ENCODE results near the gene CLEC7A.

The CLEC7A gene

DNA sequence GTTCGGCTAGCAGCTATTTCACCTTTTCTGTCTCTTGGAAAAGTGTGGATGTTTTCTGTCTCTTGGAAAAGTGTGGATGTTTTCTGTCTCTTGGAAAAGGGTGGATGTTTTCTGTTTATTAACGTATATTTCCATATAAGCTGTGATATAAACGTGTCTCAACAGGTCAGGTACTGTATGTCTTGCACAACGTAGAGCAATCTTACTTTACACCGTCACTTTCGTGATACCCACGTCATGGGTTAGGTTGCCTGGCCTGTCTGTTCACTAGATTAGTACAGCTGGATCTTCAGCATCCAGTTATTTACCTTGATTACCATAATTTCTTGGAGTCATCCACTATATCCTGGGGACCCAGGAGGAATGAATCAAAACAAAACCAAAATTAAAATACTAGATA is 14.1 kb downstream of the CLEC7A start:
- H3K27ac ChIP-seq (replicated peaks) = no peak overlapping the region
- H3K4me3 ChIP-seq (replicated peaks; ENCODE audit: insufficient read depth, low read length) = no peak overlapping the region
- no peaks in the 10 kb centered on the region for H3K27me3 ChIP-seq (ENCODE audit: insufficient read depth, poor library complexity, severe bottlenecking)
- no peak for DNase-seq (ENCODE audit: low read depth in 1 of 2, low spot score in 1 of 2)
- TF ChIP-seq SPI1 (IDR thresholded peaks at IDR 0.05; ENCODE audit: borderline replicate concordance, low read depth) (no peak), POLR2AphosphoS5 (IDR thresholded peaks at IDR 0.05; ENCODE audit: low read depth) (no peak), GABPA (IDR thresholded peaks at IDR 0.05; ENCODE audit: low read depth) (no peak)
- TF ChIP-seq, protein P1, sequence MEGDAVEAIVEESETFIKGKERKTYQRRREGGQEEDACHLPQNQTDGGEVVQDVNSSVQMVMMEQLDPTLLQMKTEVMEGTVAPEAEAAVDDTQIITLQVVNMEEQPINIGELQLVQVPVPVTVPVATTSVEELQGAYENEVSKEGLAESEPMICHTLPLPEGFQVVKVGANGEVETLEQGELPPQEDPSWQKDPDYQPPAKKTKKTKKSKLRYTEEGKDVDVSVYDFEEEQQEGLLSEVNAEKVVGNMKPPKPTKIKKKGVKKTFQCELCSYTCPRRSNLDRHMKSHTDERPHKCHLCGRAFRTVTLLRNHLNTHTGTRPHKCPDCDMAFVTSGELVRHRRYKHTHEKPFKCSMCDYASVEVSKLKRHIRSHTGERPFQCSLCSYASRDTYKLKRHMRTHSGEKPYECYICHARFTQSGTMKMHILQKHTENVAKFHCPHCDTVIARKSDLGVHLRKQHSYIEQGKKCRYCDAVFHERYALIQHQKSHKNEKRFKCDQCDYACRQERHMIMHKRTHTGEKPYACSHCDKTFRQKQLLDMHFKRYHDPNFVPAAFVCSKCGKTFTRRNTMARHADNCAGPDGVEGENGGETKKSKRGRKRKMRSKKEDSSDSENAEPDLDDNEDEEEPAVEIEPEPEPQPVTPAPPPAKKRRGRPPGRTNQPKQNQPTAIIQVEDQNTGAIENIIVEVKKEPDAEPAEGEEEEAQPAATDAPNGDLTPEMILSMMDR (IDR thresholded peaks at IDR 0.05; ENCODE audit: insufficient read depth, low read length) = no peak
- TF ChIP-seq, protein P2, sequence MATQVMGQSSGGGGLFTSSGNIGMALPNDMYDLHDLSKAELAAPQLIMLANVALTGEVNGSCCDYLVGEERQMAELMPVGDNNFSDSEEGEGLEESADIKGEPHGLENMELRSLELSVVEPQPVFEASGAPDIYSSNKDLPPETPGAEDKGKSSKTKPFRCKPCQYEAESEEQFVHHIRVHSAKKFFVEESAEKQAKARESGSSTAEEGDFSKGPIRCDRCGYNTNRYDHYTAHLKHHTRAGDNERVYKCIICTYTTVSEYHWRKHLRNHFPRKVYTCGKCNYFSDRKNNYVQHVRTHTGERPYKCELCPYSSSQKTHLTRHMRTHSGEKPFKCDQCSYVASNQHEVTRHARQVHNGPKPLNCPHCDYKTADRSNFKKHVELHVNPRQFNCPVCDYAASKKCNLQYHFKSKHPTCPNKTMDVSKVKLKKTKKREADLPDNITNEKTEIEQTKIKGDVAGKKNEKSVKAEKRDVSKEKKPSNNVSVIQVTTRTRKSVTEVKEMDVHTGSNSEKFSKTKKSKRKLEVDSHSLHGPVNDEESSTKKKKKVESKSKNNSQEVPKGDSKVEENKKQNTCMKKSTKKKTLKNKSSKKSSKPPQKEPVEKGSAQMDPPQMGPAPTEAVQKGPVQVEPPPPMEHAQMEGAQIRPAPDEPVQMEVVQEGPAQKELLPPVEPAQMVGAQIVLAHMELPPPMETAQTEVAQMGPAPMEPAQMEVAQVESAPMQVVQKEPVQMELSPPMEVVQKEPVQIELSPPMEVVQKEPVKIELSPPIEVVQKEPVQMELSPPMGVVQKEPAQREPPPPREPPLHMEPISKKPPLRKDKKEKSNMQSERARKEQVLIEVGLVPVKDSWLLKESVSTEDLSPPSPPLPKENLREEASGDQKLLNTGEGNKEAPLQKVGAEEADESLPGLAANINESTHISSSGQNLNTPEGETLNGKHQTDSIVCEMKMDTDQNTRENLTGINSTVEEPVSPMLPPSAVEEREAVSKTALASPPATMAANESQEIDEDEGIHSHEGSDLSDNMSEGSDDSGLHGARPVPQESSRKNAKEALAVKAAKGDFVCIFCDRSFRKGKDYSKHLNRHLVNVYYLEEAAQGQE (IDR thresholded peaks at IDR 0.05; ENCODE audit: insufficient replicate concordance, low read depth) = no peak

DNA sequence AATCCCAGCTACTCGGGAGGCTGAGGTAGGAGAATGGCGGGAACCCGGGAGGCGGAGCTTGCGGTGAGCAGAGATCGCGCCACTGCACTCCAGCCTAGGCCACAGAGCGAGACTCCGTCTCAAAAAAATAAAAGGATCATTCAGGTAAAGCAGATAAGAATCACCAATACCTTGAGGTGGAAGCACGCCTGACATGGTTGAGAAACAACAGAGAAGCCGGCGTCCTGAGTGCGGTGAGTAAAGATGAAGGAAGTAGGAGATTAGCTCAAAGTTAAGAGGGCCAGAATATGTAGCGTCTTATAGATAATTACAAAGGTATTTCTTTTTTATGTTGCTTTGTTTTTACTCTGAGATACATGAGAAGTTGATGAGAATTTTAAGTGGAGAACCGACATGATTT is 14.7 kb downstream of the CLEC7A start:
- DNase-seq (ENCODE audit: low read depth in 1 of 2, low spot score in 1 of 2) = no peak
- Histone ChIP-seq H3K27ac (replicated peaks) (no peak overlapping the region), H3K4me3 (replicated peaks; ENCODE audit: insufficient read depth, low read length) (no peak overlapping the region), H3K27me3 (ENCODE audit: insufficient read depth, poor library complexity, severe bottlenecking) (no peaks in the 10 kb centered on the region)
- TF ChIP-seq, protein P1 (IDR thresholded peaks at IDR 0.05; ENCODE audit: insufficient read depth, low read length) = no peak
- TF ChIP-seq, protein P2 (IDR thresholded peaks at IDR 0.05; ENCODE audit: insufficient replicate concordance, low read depth) = no peak

- no peaks in the 10 kb centered on the region for H3K27me3 ChIP-seq (ENCODE audit: insufficient read depth, poor library complexity, severe bottlenecking)
- no peak overlapping the region for H3K4me3 ChIP-seq (replicated peaks; ENCODE audit: insufficient read depth, low read length)
- no peak overlapping the region for H3K27ac ChIP-seq (replicated peaks)
- no peak for DNase-seq (ENCODE audit: low read depth in 1 of 2, low spot score in 1 of 2)
- TF ChIP-seq, protein P2 (IDR thresholded peaks at IDR 0.05; ENCODE audit: insufficient replicate concordance, low read depth) = no peak
- no peak for TF ChIP-seq GABPA (IDR thresholded peaks at IDR 0.05; ENCODE audit: low read depth)
- no peak for TF ChIP-seq POLR2AphosphoS5 (IDR thresholded peaks at IDR 0.05; ENCODE audit: low read depth)
- TF ChIP-seq, protein P1 (IDR thresholded peaks at IDR 0.05; ENCODE audit: insufficient read depth, low read length) = no peak
- no peak for TF ChIP-seq SPI1 (IDR thresholded peaks at IDR 0.05; ENCODE audit: borderline replicate concordance, low read depth)
Observed at GRCh38 chr12:10113920-10114319, 16.1 kb downstream of the CLEC7A start.
